ENCODE measurements around the gene UBALD1.

DNA sequence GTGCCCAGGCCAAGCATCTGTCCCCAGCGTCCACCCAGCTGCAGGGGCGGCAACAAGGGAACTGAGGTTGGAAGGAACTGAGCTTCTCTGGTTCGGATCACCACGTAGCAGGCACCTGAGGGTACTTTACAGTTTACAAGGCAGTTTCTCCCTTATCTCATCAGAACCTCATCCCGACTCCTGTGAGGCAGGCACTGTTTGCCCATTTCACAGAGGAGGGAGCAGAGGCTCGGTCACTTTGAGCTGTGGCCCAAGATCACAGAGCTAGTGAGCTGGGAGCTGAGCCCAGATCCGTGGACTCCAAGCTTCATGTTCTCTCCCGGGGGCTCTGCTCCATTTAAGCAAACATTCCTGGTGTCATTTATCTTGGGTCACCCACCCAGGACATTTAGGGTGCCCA lies 15.1 kb downstream of the UBALD1 start:
- no peak for TF ChIP-seq POLR2A (IDR thresholded peaks at IDR 0.05)
- TF ChIP-seq, protein P1, sequence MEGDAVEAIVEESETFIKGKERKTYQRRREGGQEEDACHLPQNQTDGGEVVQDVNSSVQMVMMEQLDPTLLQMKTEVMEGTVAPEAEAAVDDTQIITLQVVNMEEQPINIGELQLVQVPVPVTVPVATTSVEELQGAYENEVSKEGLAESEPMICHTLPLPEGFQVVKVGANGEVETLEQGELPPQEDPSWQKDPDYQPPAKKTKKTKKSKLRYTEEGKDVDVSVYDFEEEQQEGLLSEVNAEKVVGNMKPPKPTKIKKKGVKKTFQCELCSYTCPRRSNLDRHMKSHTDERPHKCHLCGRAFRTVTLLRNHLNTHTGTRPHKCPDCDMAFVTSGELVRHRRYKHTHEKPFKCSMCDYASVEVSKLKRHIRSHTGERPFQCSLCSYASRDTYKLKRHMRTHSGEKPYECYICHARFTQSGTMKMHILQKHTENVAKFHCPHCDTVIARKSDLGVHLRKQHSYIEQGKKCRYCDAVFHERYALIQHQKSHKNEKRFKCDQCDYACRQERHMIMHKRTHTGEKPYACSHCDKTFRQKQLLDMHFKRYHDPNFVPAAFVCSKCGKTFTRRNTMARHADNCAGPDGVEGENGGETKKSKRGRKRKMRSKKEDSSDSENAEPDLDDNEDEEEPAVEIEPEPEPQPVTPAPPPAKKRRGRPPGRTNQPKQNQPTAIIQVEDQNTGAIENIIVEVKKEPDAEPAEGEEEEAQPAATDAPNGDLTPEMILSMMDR (IDR thresholded peaks at IDR 0.05) = no peak
